NCI-H748 treated with DMSO at 0.1 percent for 48 hours (cell line): ENCODE measurements around the gene CD34.

Experiments
- DNase-seq: peaks from one replicate; lab custom pipeline; 2025; lab: John Stamatoyannopoulos, UW

Gene CD34

GRCh38 chr1:207872621-207873020, 38.3 kb downstream of the CD34 start:
- no peak for DNase-seq

GRCh38 chr1:207871117-207871649, 39.7 kb downstream of the CD34 start:
- no peak for DNase-seq

- DNase-seq, result no peak
Observed at GRCh38 chr1:207870306-207871031, 40.5 kb downstream of the CD34 start.

GRCh38 chr1:207869859-207870258, 41.1 kb downstream of the CD34 start:
- no peak for DNase-seq

- no peak for DNase-seq
Observed at GRCh38 chr1:207868774-207869721, 41.9 kb downstream of the CD34 start.

GRCh38 chr1:207868251-207868773, 42.6 kb downstream of the CD34 start:
- peak; percentile 8 for DNase-seq

- no peak for DNase-seq
Observed at GRCh38 chr1:207867136-207868109, 43.5 kb downstream of the CD34 start.

GRCh38 chr1:207866471-207867135, 44.3 kb downstream of the CD34 start:
- DNase-seq, result no peak

GRCh38 chr1:207863893-207864535, 46.9 kb downstream of the CD34 start:
- DNase-seq, result no peak

- DNase-seq, result no peak
Observed at GRCh38 chr1:207862241-207862787, 48.6 kb downstream of the CD34 start.

GRCh38 chr1:207861442-207862177, 49.3 kb downstream of the CD34 start:
- no peak for DNase-seq

GRCh38 chr1:207860531-207860930, 50.4 kb downstream of the CD34 start:
- DNase-seq, result no peak

GRCh38 chr1:207858806-207859205, 52.1 kb downstream of the CD34 start:
- DNase-seq, result no peak

- DNase-seq, result no peak
Observed at GRCh38 chr1:207858281-207858680, 52.6 kb downstream of the CD34 start.

GRCh38 chr1:207857447-207857846, 53.5 kb downstream of the CD34 start:
- no peak for DNase-seq

- DNase-seq, result no peak
Observed at GRCh38 chr1:207856276-207857023, 54.5 kb downstream of the CD34 start.

- DNase-seq, result no peak
Observed at GRCh38 chr1:207854001-207854400, 56.9 kb downstream of the CD34 start.

GRCh38 chr1:207853372-207853757, 57.6 kb downstream of the CD34 start:
- no peak for DNase-seq
